ENCODE results near the gene HSBP1L1. TPM values are rescaled to one million over a fixed set of nuclear protein-coding genes. Genes with fewer than 3 reads are reported as not detected.

Gene HSBP1L1
- total RNA-seq, 2 experiments from 2014 or later = 42.6 to 42.7 TPM

DNA sequence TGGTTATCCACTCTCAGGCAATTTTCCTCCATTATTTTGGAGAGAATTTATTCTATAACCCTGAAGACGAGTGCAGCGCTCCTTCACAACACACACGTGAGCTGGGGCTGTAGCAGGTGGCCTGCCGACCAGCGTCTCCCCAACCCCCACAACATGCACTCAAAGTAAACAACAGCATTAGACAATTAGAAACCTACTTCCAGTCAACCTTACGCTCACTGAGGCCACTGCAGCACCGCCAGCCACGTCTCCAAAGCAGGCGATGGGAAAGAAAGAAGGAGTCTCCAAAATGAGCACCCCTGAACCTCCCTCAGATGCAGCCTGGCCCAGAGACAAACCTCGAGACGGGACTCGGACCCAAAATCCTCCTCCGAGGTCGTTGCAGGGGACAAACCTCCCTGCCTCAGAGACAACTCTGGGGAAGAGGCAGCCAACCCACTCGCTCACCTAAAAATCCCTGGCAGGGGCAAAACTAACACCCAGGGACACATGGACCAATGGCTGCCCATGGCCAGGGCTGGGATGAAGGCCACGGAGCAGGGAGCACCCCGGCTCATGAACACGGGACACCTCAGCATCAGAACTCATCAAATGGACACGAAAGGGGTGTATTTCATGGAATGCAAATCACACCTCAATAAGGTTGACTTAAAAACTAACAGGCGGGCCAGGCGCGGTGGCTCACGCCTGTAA, 15.6 kb upstream of the HSBP1L1 start:
- no peaks in the 10 kb centered on the region for H3K27me3 ChIP-seq (ENCODE audit: control insufficient read depth in 1 of 2, insufficient read depth in 2 of 2, low read length in 2 of 2)
- H3K4me1 Mint-ChIP-seq (ENCODE audit: low read depth) = peaks cover 47% of the 10 kb centered on the region
- ATAC-seq (ENCODE audit: poor library complexity) = no peak
- H3K9me3 ChIP-seq (ENCODE audit: control insufficient read depth in 1 of 2, insufficient read depth in 1 of 2, low read length in 2 of 2) = no peaks in the 10 kb centered on the region
- intact Hi-C loops (cut with DNase I, micrococcal nuclease) = no loop called here
- ChIA-PET CTCF (interaction anchor here (1.4 kb wide), 1 partner anchor 11 kb away, joined by 3 read pairs; no protein-coding TSS in a partner anchor), POLR2A (no interaction called here)
- no peak overlapping the region for H3K27ac Mint-ChIP-seq
- peaks cover 3% of the 10 kb centered on the region for H3K36me3 ChIP-seq (ENCODE audit: insufficient read depth, low read length)
- H3K36me3 Mint-ChIP-seq (ENCODE audit: low read depth) = peaks cover 20% of the 10 kb centered on the region
- H3K27ac ChIP-seq (ENCODE audit: low read depth in 1 of 2, low read length in 2 of 2) = no peak overlapping the region
- no peaks in the 10 kb centered on the region for H3K9me3 Mint-ChIP-seq
- H3K4me3 ChIP-seq (ENCODE audit: low read length) = no peak overlapping the region
- peaks cover 56% of the 10 kb centered on the region for H3K4me1 ChIP-seq (ENCODE audit: insufficient read depth, low read length)
- DNase-seq = no peak
- peak overlapping the region; percentile 71 for H3K4me3 Mint-ChIP-seq
- H3K27me3 Mint-ChIP-seq = no peaks in the 10 kb centered on the region
- TF ChIP-seq, protein P1, sequence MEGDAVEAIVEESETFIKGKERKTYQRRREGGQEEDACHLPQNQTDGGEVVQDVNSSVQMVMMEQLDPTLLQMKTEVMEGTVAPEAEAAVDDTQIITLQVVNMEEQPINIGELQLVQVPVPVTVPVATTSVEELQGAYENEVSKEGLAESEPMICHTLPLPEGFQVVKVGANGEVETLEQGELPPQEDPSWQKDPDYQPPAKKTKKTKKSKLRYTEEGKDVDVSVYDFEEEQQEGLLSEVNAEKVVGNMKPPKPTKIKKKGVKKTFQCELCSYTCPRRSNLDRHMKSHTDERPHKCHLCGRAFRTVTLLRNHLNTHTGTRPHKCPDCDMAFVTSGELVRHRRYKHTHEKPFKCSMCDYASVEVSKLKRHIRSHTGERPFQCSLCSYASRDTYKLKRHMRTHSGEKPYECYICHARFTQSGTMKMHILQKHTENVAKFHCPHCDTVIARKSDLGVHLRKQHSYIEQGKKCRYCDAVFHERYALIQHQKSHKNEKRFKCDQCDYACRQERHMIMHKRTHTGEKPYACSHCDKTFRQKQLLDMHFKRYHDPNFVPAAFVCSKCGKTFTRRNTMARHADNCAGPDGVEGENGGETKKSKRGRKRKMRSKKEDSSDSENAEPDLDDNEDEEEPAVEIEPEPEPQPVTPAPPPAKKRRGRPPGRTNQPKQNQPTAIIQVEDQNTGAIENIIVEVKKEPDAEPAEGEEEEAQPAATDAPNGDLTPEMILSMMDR (IDR thresholded peaks at IDR 0.05) = no peak

DNA sequence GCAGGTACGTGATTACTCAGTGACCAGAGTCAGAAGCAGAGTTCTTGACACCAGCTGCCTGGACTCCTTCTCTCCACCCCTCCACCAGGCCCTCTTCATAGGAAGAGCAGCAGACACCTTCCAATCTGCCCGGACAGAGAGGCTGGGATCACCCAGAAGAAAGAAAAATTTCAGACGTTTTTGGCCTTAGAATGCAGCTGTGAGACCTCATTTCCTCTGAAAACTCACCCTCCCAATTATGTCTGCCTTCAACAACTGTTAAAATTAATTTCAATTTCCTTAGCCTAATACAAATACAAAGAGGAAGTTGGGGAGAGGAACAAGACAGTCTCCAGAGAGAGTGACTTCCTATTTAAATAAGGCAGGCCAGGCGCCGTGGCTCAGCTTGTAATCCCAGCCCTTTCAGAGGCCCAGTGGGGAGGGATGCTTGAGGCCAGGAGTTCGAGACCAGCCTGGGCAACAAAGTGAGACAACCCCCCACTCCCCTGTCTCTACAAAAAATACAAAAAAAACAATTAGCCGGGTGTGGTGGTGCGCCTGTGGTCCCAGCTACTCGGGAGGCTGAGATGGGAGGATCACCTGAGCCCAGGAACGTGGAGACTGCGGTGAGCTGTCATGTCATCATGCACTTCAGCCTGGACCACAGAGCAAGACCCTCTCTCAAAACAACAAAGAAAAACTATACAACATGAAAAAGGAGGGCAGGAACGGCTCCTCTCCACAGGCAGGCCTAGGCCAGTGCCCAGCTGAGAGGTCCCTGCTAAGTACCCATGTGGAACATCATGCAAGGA, 14.6 kb upstream of the HSBP1L1 start:
- peak overlapping the region; percentile 80 for H3K27ac Mint-ChIP-seq
- intact Hi-C loops (cut with DNase I, micrococcal nuclease) = loop anchor here (2.0 to 10.0 kb wide), 6 partner anchors 15 to 885 kb away; partner anchors contain the start of genes TXNL4A (in 2 of the 2), ATP9B (in 1 of the 2), CTDP1 (in 1 of the 2) and HSBP1L1 (in 1 of the 2)
- TF ChIP-seq, protein P1 (IDR thresholded peaks at IDR 0.05) = no peak
- H3K4me3 ChIP-seq (ENCODE audit: low read length) = peak overlapping the region; percentile 62
- no peak for ATAC-seq (ENCODE audit: poor library complexity)
- peaks cover 3% of the 10 kb centered on the region for H3K36me3 ChIP-seq (ENCODE audit: insufficient read depth, low read length)
- peak overlapping the region; percentile 87 for H3K4me3 Mint-ChIP-seq
- H3K4me1 ChIP-seq (ENCODE audit: insufficient read depth, low read length) = peaks cover 46% of the 10 kb centered on the region
- H3K9me3 ChIP-seq (ENCODE audit: control insufficient read depth in 1 of 2, insufficient read depth in 1 of 2, low read length in 2 of 2) = no peaks in the 10 kb centered on the region
- CTCF ChIA-PET = interaction anchor here (1.2 to 1.4 kb wide), 2 partner anchors 10 to 11 kb away, joined by 3 read pairs; no protein-coding TSS in a partner anchor
- no peaks in the 10 kb centered on the region for H3K9me3 Mint-ChIP-seq
- no peaks in the 10 kb centered on the region for H3K27me3 Mint-ChIP-seq
- peak in 2 of 14 experiments; percentile 43 to 48 for DNase-seq
- peaks cover 20% of the 10 kb centered on the region for H3K36me3 Mint-ChIP-seq (ENCODE audit: low read depth)
- no peaks in the 10 kb centered on the region for H3K27me3 ChIP-seq (ENCODE audit: control insufficient read depth in 1 of 2, insufficient read depth in 2 of 2, low read length in 2 of 2)
- POLR2A ChIA-PET = interaction anchor here (1.3 to 4.2 kb wide), 3 partner anchors 15 to 159 kb away, joined by 7 to 27 read pairs (median 9); partner anchors contain the start of genes ADNP2, HSBP1L1 and TXNL4A
- H3K4me1 Mint-ChIP-seq (ENCODE audit: low read depth) = peaks cover 37% of the 10 kb centered on the region
- no peak overlapping the region for H3K27ac ChIP-seq (ENCODE audit: low read depth in 1 of 2, low read length in 2 of 2)
